C4-2B (cell line): ENCODE results near the gene MPHOSPH9.

ENCODE experiments used
- ZFX ChIP-seq: fragments of 450-650 bp; IDR thresholded peaks from 2 replicates; pipeline ENCODE4 v1.6.1; 2017
- TF ChIP-seq, protein P1 (sequence below): fragments of 450-650 bp; conservative IDR thresholded peaks from 2 replicates; pipeline ENCODE4 v1.5.1; 2017; ENCODE audit warnings: mild to moderate bottlenecking

DNA sequence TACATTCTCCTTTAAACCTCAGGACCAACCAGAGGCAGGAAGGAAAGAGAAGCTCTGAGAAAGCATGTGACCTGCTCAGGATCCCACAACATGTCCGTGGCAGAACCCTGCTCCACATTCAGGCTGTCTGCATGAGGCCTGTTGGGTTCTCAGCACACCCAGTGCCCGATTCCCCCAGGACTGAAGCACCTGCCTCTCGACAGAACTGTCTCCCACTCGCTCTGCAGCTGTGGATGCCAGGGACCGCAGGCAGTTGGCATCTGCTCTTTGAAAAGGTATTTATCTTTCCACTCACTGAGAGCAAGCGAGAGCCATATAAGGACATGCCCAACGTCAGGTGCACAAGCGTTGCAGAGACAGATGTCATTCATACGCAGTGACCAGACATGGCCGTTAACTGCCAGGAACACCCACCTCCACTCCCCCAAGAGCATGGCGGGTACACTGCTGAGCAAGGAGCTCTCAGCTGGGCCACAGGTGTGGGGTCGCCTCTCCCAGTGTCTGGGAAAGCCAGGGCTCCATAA lies 101.0 kb downstream of the MPHOSPH9 start:
- TF ChIP-seq, protein P1, sequence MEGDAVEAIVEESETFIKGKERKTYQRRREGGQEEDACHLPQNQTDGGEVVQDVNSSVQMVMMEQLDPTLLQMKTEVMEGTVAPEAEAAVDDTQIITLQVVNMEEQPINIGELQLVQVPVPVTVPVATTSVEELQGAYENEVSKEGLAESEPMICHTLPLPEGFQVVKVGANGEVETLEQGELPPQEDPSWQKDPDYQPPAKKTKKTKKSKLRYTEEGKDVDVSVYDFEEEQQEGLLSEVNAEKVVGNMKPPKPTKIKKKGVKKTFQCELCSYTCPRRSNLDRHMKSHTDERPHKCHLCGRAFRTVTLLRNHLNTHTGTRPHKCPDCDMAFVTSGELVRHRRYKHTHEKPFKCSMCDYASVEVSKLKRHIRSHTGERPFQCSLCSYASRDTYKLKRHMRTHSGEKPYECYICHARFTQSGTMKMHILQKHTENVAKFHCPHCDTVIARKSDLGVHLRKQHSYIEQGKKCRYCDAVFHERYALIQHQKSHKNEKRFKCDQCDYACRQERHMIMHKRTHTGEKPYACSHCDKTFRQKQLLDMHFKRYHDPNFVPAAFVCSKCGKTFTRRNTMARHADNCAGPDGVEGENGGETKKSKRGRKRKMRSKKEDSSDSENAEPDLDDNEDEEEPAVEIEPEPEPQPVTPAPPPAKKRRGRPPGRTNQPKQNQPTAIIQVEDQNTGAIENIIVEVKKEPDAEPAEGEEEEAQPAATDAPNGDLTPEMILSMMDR: no peak
- no peak for TF ChIP-seq ZFX
